HEK293 (cell line): Measurements from ENCODE around the gene MAN1C1.

Experiments used
- CTCF ChIA-PET: fragments of 350-600 bp; formaldehyde crosslinking; extraction: SDS; loops from one replicate; lab custom pipeline; 2021; ENCODE audit warnings: antibody characterized with exemption; lab: Yijun Ruan, JAX
- POLR2A ChIA-PET: fragments of 300-600 bp; formaldehyde crosslinking; extraction: SDS; loops from one replicate; lab custom pipeline; 2020; ENCODE audit warnings: antibody characterized with exemption, inconsistent platforms; lab: Yijun Ruan, JAX
- H3K27ac ChIP-seq: fragments of 200-500 bp; sonication (Bioruptor generic); 2 replicates; pipeline ENCODE4 v1.5.1; 2014; ENCODE audit warnings: low read depth, low read length, control low read depth, inconsistent platforms; ENCODE audit errors: extremely low read depth
- H3K36me3 ChIP-seq, 2 experiments: fragments of 200-500 bp in 1 of 2; sonication (Bioruptor generic) in 1 of 2; 1 replicate in 1 of 2; 2 replicates in 1 of 2; pipeline ENCODE4 v1.5.1; 2014 to 2017; ENCODE audit warnings: inconsistent platforms in 2 of 2, low read length in 2 of 2; ENCODE audit not compliant: control insufficient read depth in 2 of 2, insufficient read depth in 1 of 2
- H3K4me1 ChIP-seq: fragments of 200-500 bp; sonication (Bioruptor generic); 2 replicates; pipeline ENCODE4 v1.5.1; 2014; ENCODE audit warnings: mild to moderate bottlenecking, low read length, inconsistent platforms; ENCODE audit not compliant: control insufficient read depth, insufficient read depth
- H3K4me3 ChIP-seq: 2 replicates; pipeline ENCODE4 v1.5.1; 2011; ENCODE audit warnings: low read depth, mild to moderate bottlenecking, control low read depth, low read length, moderate library complexity
- H3K9me3 ChIP-seq: fragments of 200-500 bp; sonication (Bioruptor generic); 2 replicates; pipeline ENCODE4 v1.5.1; 2014; ENCODE audit warnings: low read depth, low read length, inconsistent platforms; ENCODE audit not compliant: control insufficient read depth, insufficient read depth
- BCL11B ChIP-seq: fragments of 450-650 bp; formaldehyde crosslinking; IDR thresholded peaks from 2 replicates; pipeline ENCODE4 v1.5.1; 2016; ENCODE audit warnings: low read depth, missing biosample characterization, missing genetic modification characterization
- GLI2 ChIP-seq: fragments of 450-650 bp; formaldehyde crosslinking; IDR thresholded peaks from 2 replicates; pipeline ENCODE4; 2017; ENCODE audit warnings: missing biosample characterization, missing genetic modification characterization, low read depth, borderline replicate concordance
- OSR2 ChIP-seq: fragments of 450-650 bp; formaldehyde crosslinking; IDR thresholded peaks from 2 replicates; pipeline ENCODE4 v1.5.1; 2016; ENCODE audit warnings: missing biosample characterization, missing genetic modification characterization
- SCRT2 ChIP-seq: fragments of 450-650 bp; formaldehyde crosslinking; IDR thresholded peaks from 2 replicates; pipeline ENCODE4 v1.5.1; 2016; ENCODE audit warnings: missing biosample characterization, missing genetic modification characterization
- ZNF18 ChIP-seq: fragments of 450-650 bp; formaldehyde crosslinking; IDR thresholded peaks from 2 replicates; pipeline ENCODE4 v1.5.1; 2016; ENCODE audit warnings: missing biosample characterization, missing genetic modification characterization
- ZNF202 ChIP-seq: fragments of 450-650 bp; formaldehyde crosslinking; IDR thresholded peaks from 2 replicates; pipeline ENCODE4 v1.5.1; 2016; ENCODE audit warnings: missing biosample characterization, missing genetic modification characterization, borderline replicate concordance
- ZNF266 ChIP-seq: fragments of 450-650 bp; formaldehyde crosslinking; IDR thresholded peaks from 2 replicates; pipeline ENCODE4 v1.5.1; 2016; ENCODE audit warnings: missing biosample characterization, missing genetic modification characterization, low read depth
- ZNF350 ChIP-seq: fragments of 450-650 bp; formaldehyde crosslinking; IDR thresholded peaks from 2 replicates; pipeline ENCODE4 v1.5.0; 2017; ENCODE audit warnings: missing biosample characterization, mild to moderate bottlenecking, missing genetic modification characterization
- ZNF354C ChIP-seq: fragments of 450-650 bp; formaldehyde crosslinking; IDR thresholded peaks from 2 replicates; pipeline ENCODE4 v1.5.1; 2016; ENCODE audit warnings: missing biosample characterization, missing genetic modification characterization, low read depth, borderline replicate concordance
- ZNF416 ChIP-seq: fragments of 450-650 bp; formaldehyde crosslinking; IDR thresholded peaks from 2 replicates; pipeline ENCODE4 v1.5.1; 2016; ENCODE audit warnings: missing biosample characterization, missing genetic modification characterization
- ZNF600 ChIP-seq: fragments of 450-650 bp; formaldehyde crosslinking; IDR thresholded peaks from 2 replicates; pipeline ENCODE4 v1.5.1; 2016; ENCODE audit warnings: missing biosample characterization, missing genetic modification characterization
- ZNF704 ChIP-seq: fragments of 450-650 bp; formaldehyde crosslinking; IDR thresholded peaks from 2 replicates; pipeline ENCODE4 v1.5.1; 2016; ENCODE audit warnings: missing biosample characterization, missing genetic modification characterization
- ZNF707 ChIP-seq: fragments of 450-650 bp; formaldehyde crosslinking; IDR thresholded peaks from 2 replicates; pipeline ENCODE4 v1.5.1; 2016; ENCODE audit warnings: missing biosample characterization, missing genetic modification characterization
- ZNF768 ChIP-seq: fragments of 450-650 bp; formaldehyde crosslinking; IDR thresholded peaks from 2 replicates; pipeline ENCODE4 v1.5.1; 2018; ENCODE audit warnings: missing biosample characterization, mild to moderate bottlenecking, missing genetic modification characterization
- ZNF785 ChIP-seq: fragments of 450-650 bp; formaldehyde crosslinking; IDR thresholded peaks from 2 replicates; pipeline ENCODE4 v1.5.1; 2016; ENCODE audit warnings: missing biosample characterization, missing genetic modification characterization
- ZSCAN5A ChIP-seq: fragments of 450-650 bp; formaldehyde crosslinking; IDR thresholded peaks from 2 replicates; pipeline ENCODE4 v1.5.1; 2016; ENCODE audit warnings: missing biosample characterization, missing genetic modification characterization
- TF ChIP-seq, protein P1 (sequence below): fragments of 450-650 bp; formaldehyde crosslinking; IDR thresholded peaks from 2 replicates; pipeline ENCODE4 v1.5.1; 2016; ENCODE audit warnings: missing biosample characterization, missing genetic modification characterization
- TF ChIP-seq, protein P2 (sequence below): fragments of 450-650 bp; formaldehyde crosslinking; IDR thresholded peaks from 2 replicates; pipeline ENCODE4 v1.5.1; 2016; ENCODE audit warnings: missing biosample characterization, missing genetic modification characterization
- TF ChIP-seq, protein P3 (sequence below): fragments of 450-650 bp; formaldehyde crosslinking; IDR thresholded peaks from 2 replicates; pipeline ENCODE4 v1.5.1; 2016; ENCODE audit warnings: missing biosample characterization, missing genetic modification characterization
- TF ChIP-seq, protein P4 (sequence below): fragments of 450-650 bp; formaldehyde crosslinking; IDR thresholded peaks from 2 replicates; pipeline ENCODE4 v1.5.1; 2016; ENCODE audit warnings: missing biosample characterization, missing genetic modification characterization
- TF ChIP-seq, protein P5 (sequence below): fragments of 450-650 bp; formaldehyde crosslinking; conservative IDR thresholded peaks from 2 replicates; pipeline ENCODE4 v1.5.1; 2016; ENCODE audit warnings: low read depth, missing biosample characterization, missing genetic modification characterization

The MAN1C1 gene

DNA sequence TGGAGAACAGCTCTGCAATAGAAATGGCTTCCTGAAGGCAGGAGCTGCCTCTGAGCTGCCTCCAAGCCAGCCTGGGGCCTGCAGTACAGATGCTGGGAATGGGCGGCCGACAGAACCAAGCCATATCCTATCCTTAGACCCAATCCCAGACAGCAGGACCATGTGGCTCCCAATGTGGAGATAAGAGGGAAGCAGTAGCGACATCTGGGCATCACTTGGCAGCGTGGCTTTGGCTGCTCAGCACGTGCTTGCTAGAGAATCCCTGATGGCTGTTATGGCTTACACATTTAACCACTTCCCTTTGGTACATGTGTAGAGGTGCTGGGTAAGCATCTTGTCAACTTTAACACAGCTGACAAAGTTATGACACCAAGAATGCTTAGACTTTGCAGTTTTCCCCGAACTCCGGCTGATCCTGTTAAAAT is 87.7 kb downstream of the MAN1C1 start:
- Histone ChIP-seq H3K4me3 (no peak overlapping the region), H3K36me3 (no peaks in the 10 kb centered on the region), H3K4me1 (no peaks in the 10 kb centered on the region), H3K9me3 (no peaks in the 10 kb centered on the region), H3K27ac (no peak overlapping the region)
- ChIA-PET CTCF (interaction anchor here (0.6 kb wide), 1 partner anchor 23 kb away, joined by 3 read pairs; no protein-coding TSS in a partner anchor), POLR2A (no interaction called here)
- TF ChIP-seq ZNF600 (0 out of 2 replicates have a peak, but pooled peaks have one; percentile 15), ZNF18 (tag by site-specific recombination) (no peak)

GRCh38 chr1:25705699-25706098 is 89.1 kb downstream of the MAN1C1 start:
- TF ChIP-seq GLI2 (tag by site-specific recombination) (no peak), ZNF354C (tag by site-specific recombination) (no peak), ZNF202 (tag by site-specific recombination) (no peak), BCL11B (tag by site-specific recombination) (no peak), ZNF785 (tag by site-specific recombination) (no peak), ZNF707 (tag by site-specific recombination) (no peak), ZNF266 (tag by site-specific recombination) (no peak), ZNF704 (tag by site-specific recombination) (no peak), ZNF768 (tag by site-specific recombination) (no peak), OSR2 (tag by site-specific recombination) (no peak), SCRT2 (tag by site-specific recombination) (no peak), ZNF416 (no peak), ZNF350 (tag by site-specific recombination) (no peak), ZSCAN5A (tag by site-specific recombination) (no peak)
- TF ChIP-seq, protein P1, sequence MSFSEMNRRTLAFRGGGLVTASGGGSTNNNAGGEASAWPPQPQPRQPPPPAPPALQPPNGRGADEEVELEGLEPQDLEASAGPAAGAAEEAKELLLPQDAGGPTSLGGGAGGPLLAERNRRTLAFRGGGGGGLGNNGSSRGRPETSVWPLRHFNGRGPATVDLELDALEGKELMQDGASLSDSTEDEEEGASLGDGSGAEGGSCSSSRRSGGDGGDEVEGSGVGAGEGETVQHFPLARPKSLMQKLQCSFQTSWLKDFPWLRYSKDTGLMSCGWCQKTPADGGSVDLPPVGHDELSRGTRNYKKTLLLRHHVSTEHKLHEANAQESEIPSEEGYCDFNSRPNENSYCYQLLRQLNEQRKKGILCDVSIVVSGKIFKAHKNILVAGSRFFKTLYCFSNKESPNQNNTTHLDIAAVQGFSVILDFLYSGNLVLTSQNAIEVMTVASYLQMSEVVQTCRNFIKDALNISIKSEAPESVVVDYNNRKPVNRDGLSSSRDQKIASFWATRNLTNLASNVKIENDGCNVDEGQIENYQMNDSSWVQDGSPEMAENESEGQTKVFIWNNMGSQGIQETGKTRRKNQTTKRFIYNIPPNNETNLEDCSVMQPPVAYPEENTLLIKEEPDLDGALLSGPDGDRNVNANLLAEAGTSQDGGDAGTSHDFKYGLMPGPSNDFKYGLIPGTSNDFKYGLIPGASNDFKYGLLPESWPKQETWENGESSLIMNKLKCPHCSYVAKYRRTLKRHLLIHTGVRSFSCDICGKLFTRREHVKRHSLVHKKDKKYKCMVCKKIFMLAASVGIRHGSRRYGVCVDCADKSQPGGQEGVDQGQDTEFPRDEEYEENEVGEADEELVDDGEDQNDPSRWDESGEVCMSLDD (tag by site-specific recombination), result no peak
- TF ChIP-seq, protein P2, sequence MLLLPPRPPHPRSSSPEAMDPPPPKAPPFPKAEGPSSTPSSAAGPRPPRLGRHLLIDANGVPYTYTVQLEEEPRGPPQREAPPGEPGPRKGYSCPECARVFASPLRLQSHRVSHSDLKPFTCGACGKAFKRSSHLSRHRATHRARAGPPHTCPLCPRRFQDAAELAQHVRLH (tag by site-specific recombination), result no peak
- TF ChIP-seq, protein P3, sequence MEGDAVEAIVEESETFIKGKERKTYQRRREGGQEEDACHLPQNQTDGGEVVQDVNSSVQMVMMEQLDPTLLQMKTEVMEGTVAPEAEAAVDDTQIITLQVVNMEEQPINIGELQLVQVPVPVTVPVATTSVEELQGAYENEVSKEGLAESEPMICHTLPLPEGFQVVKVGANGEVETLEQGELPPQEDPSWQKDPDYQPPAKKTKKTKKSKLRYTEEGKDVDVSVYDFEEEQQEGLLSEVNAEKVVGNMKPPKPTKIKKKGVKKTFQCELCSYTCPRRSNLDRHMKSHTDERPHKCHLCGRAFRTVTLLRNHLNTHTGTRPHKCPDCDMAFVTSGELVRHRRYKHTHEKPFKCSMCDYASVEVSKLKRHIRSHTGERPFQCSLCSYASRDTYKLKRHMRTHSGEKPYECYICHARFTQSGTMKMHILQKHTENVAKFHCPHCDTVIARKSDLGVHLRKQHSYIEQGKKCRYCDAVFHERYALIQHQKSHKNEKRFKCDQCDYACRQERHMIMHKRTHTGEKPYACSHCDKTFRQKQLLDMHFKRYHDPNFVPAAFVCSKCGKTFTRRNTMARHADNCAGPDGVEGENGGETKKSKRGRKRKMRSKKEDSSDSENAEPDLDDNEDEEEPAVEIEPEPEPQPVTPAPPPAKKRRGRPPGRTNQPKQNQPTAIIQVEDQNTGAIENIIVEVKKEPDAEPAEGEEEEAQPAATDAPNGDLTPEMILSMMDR, result no peak
- TF ChIP-seq, protein P4, sequence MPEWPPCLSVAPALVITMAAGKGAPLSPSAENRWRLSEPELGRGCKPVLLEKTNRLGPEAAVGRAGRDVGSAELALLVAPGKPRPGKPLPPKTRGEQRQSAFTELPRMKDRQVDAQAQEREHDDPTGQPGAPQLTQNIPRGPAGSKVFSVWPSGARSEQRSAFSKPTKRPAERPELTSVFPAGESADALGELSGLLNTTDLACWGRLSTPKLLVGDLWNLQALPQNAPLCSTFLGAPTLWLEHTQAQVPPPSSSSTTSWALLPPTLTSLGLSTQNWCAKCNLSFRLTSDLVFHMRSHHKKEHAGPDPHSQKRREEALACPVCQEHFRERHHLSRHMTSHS (tag by site-specific recombination), result no peak
- TF ChIP-seq, protein P5, sequence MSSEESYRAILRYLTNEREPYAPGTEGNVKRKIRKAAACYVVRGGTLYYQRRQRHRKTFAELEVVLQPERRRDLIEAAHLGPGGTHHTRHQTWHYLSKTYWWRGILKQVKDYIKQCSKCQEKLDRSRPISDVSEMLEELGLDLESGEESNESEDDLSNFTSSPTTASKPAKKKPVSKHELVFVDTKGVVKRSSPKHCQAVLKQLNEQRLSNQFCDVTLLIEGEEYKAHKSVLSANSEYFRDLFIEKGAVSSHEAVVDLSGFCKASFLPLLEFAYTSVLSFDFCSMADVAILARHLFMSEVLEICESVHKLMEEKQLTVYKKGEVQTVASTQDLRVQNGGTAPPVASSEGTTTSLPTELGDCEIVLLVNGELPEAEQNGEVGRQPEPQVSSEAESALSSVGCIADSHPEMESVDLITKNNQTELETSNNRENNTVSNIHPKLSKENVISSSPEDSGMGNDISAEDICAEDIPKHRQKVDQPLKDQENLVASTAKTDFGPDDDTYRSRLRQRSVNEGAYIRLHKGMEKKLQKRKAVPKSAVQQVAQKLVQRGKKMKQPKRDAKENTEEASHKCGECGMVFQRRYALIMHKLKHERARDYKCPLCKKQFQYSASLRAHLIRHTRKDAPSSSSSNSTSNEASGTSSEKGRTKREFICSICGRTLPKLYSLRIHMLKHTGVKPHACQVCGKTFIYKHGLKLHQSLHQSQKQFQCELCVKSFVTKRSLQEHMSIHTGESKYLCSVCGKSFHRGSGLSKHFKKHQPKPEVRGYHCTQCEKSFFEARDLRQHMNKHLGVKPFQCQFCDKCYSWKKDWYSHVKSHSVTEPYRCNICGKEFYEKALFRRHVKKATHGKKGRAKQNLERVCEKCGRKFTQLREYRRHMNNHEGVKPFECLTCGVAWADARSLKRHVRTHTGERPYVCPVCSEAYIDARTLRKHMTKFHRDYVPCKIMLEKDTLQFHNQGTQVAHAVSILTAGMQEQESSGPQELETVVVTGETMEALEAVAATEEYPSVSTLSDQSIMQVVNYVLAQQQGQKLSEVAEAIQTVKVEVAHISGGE (tag by site-specific recombination), result no peak
- Histone ChIP-seq H3K27ac (no peak overlapping the region), H3K4me1 (no peaks in the 10 kb centered on the region), H3K9me3 (no peaks in the 10 kb centered on the region), H3K4me3 (no peak overlapping the region), H3K36me3 (no peaks in the 10 kb centered on the region)
- CTCF ChIA-PET, result no interaction called here
- POLR2A ChIA-PET, result no interaction called here
